ENCODE results near the gene OR8S1.
A peak's percentile ranks its signal among the peaks of the same experiment; 100 is the strongest.
"Not testable (repeated sequence)": the region's sequence is repeated elsewhere in the genome, so short reads cannot be mapped to it uniquely, and the experiment has no call there.

OR8S1 gene

DNA sequence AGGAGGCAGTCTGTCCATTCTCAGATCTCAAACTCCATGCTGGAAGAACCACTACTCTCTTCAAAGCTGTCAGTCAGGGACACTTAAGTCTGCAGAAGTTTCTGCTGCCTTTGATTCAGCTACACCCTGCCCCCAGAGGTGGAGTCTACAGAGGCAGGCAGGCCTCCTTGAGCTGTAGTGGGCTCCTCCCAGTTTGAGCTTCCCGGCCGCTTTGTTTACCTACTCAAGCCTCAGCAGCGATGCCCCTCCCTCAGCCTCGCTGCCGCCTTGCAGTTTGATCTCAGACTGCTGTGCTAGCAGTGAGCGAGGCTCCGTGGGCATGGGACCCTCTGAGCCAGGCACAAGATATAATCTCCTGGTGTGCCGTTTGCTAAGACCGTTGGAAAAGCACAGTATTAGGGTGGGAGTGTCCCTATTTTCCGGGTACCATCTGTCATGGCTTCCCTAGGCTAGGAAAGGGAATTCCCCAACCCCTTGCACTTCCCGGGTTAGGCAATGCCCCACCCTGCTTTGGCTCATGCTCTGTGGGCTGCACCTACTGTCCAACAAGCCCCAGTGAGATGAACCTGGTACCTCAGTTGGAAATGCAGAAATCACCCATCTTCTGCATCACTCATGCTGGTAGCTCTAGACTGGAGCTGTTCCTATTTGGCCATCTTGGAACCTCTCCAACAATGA lies 28.4 kb downstream of the OR8S1 start:
- H3K27me3 ChIP-seq (ENCODE audit: insufficient read depth, low read length, poor library complexity, severe bottlenecking); H3K79me2 ChIP-seq (ENCODE audit: insufficient read depth, low read length); H3K9ac ChIP-seq (ENCODE audit: low read depth, low read length, poor library complexity, severe bottlenecking); H4K20me1 ChIP-seq (ENCODE audit: insufficient read depth, low read length, poor library complexity, severe bottlenecking); H3K9me2 ChIP-seq (replicated peaks; ENCODE audit: low read depth, low read length); H3K4me1 ChIP-seq (ENCODE audit: insufficient read depth, low read length, poor library complexity, severe bottlenecking); H3F3A ChIP-seq (ENCODE audit: low read depth); H3K36me3 ChIP-seq (ENCODE audit: insufficient read depth, low read length); H3K4me3 ChIP-seq (ENCODE audit: low read length, poor library complexity, severe bottlenecking); H3K9me3 ChIP-seq (ENCODE audit: insufficient read depth, low read depth, low read length): not testable (repeated sequence)
- Histone ChIP-seq H2AFZ (ENCODE audit: low read length) (peak overlapping the region; percentile 55; the same call in 1 of the 2 replicates), H3K4me2 (ENCODE audit: low read depth, low read length, poor library complexity, severe bottlenecking) (peak overlapping the region; percentile 44)

DNA sequence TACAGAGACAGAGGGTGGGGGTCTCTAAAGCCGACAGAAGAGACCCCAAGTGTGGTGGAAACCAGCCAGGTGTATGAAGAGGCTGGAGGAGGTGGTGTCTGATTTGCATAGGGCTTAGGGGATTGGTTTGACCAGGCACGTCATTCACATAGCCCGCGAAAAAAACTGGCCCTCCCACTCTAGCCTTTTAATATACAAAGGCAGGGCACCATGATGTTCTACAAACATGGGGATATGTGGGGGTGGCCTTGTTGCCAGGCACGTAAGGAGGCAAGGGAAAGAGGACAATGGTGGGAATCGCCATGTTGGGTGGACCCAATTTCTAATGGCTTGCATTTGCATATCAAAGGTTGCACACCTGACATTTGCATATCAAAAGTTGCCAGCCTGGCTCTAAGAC lies 31.2 kb downstream of the OR8S1 start:
- no peak overlapping the region for H2AFZ ChIP-seq (ENCODE audit: low read length)
- no peaks in the 10 kb centered on the region for H3K9me2 ChIP-seq (replicated peaks; ENCODE audit: low read depth, low read length)
- no peaks in the 10 kb centered on the region for H3K79me2 ChIP-seq (ENCODE audit: insufficient read depth, low read length)
- H3K9me3 ChIP-seq (ENCODE audit: insufficient read depth, low read depth, low read length) = no peaks in the 10 kb centered on the region
- H3F3A ChIP-seq (ENCODE audit: low read depth) = no peaks in the 10 kb centered on the region
- no peaks in the 10 kb centered on the region for H3K36me3 ChIP-seq (ENCODE audit: insufficient read depth, low read length)
- H3K4me3 ChIP-seq (ENCODE audit: low read length, poor library complexity, severe bottlenecking) = no peak overlapping the region
- H3K9ac ChIP-seq (ENCODE audit: low read depth, low read length, poor library complexity, severe bottlenecking) = no peak overlapping the region
- TF ChIP-seq EZH2phosphoT487 (IDR thresholded peaks at IDR 0.05; ENCODE audit: borderline replicate concordance) = no peak
- TF ChIP-seq, protein P1, sequence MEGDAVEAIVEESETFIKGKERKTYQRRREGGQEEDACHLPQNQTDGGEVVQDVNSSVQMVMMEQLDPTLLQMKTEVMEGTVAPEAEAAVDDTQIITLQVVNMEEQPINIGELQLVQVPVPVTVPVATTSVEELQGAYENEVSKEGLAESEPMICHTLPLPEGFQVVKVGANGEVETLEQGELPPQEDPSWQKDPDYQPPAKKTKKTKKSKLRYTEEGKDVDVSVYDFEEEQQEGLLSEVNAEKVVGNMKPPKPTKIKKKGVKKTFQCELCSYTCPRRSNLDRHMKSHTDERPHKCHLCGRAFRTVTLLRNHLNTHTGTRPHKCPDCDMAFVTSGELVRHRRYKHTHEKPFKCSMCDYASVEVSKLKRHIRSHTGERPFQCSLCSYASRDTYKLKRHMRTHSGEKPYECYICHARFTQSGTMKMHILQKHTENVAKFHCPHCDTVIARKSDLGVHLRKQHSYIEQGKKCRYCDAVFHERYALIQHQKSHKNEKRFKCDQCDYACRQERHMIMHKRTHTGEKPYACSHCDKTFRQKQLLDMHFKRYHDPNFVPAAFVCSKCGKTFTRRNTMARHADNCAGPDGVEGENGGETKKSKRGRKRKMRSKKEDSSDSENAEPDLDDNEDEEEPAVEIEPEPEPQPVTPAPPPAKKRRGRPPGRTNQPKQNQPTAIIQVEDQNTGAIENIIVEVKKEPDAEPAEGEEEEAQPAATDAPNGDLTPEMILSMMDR (conservative IDR thresholded peaks at IDR 0.05; ENCODE audit: low read length) = no peak
- H4K20me1 ChIP-seq (ENCODE audit: insufficient read depth, low read length, poor library complexity, severe bottlenecking) = no peaks in the 10 kb centered on the region
- no peak overlapping the region for H3K4me2 ChIP-seq (ENCODE audit: low read depth, low read length, poor library complexity, severe bottlenecking)
- no peaks in the 10 kb centered on the region for H3K4me1 ChIP-seq (ENCODE audit: insufficient read depth, low read length, poor library complexity, severe bottlenecking)
- no peaks in the 10 kb centered on the region for H3K27me3 ChIP-seq (ENCODE audit: insufficient read depth, low read length, poor library complexity, severe bottlenecking)

DNA sequence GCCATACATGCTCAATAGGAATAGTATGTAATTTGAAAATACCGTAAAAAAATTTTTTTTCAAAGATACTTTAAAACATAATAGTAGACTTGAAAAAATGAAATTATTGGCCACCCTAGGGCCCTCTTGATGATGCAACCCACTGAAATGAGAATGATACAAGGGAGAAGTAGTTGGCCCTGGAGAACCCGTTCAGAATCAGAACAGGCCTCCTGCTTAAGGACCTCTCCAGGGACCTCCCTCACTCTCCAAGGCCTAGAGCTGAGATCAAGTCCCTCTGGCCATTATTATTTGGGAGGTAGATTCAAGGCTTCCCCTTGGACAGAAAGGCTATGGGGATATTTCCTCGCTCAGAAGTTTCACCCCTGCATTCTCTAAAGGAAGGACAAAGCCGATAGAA lies 32.5 kb downstream of the OR8S1 start:
- Histone ChIP-seq H4K20me1 (ENCODE audit: insufficient read depth, low read length, poor library complexity, severe bottlenecking) (no peaks in the 10 kb centered on the region), H3K79me2 (ENCODE audit: insufficient read depth, low read length) (no peaks in the 10 kb centered on the region), H3K9ac (ENCODE audit: low read depth, low read length, poor library complexity, severe bottlenecking) (no peak overlapping the region), H3K27me3 (ENCODE audit: insufficient read depth, low read length, poor library complexity, severe bottlenecking) (no peaks in the 10 kb centered on the region), H3F3A (ENCODE audit: low read depth) (no peaks in the 10 kb centered on the region), H3K4me1 (ENCODE audit: insufficient read depth, low read length, poor library complexity, severe bottlenecking) (no peaks in the 10 kb centered on the region), H3K4me3 (ENCODE audit: low read length, poor library complexity, severe bottlenecking) (no peak overlapping the region), H2AFZ (ENCODE audit: low read length) (no peak overlapping the region), H3K4me2 (ENCODE audit: low read depth, low read length, poor library complexity, severe bottlenecking) (no peak overlapping the region), H3K36me3 (ENCODE audit: insufficient read depth, low read length) (no peaks in the 10 kb centered on the region), H3K9me3 (ENCODE audit: insufficient read depth, low read depth, low read length) (no peaks in the 10 kb centered on the region), H3K9me2 (replicated peaks; ENCODE audit: low read depth, low read length) (no peaks in the 10 kb centered on the region)
- TF ChIP-seq EZH2phosphoT487 (IDR thresholded peaks at IDR 0.05; ENCODE audit: borderline replicate concordance) = no peak
- TF ChIP-seq, protein P1 (conservative IDR thresholded peaks at IDR 0.05; ENCODE audit: low read length) = no peak

DNA sequence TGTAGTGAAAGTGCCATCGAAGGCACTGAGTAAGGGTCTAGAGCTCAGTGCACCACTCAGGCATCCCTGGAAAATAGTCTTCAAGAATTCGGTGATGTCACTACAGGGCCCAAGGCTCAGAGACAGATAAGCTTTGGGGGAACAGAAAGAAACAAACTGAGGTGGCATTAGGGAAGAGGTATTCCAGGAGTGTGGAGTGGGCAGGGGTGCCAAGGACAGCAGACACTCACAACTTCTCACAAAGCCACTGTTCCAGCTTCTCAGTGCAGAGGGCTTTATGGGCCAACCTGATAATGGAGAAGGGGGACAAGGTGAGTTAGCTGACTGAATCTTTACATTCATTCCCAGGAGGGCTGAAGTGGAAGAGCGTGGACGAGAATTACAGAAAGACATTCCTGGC lies 42.3 kb downstream of the OR8S1 start:
- no peak overlapping the region for H3K9ac ChIP-seq (ENCODE audit: low read depth, low read length, poor library complexity, severe bottlenecking)
- no peak overlapping the region for H3K4me2 ChIP-seq (ENCODE audit: low read depth, low read length, poor library complexity, severe bottlenecking)
- TF ChIP-seq EZH2phosphoT487 (IDR thresholded peaks at IDR 0.05; ENCODE audit: borderline replicate concordance) = no peak
- TF ChIP-seq, protein P1 (conservative IDR thresholded peaks at IDR 0.05; ENCODE audit: low read length) = no peak
- no peaks in the 10 kb centered on the region for H4K20me1 ChIP-seq (ENCODE audit: insufficient read depth, low read length, poor library complexity, severe bottlenecking)
- no peaks in the 10 kb centered on the region for H3K9me2 ChIP-seq (replicated peaks; ENCODE audit: low read depth, low read length)
- H2AFZ ChIP-seq (ENCODE audit: low read length) = no peak overlapping the region
- no peaks in the 10 kb centered on the region for H3K27me3 ChIP-seq (ENCODE audit: insufficient read depth, low read length, poor library complexity, severe bottlenecking)
- no peaks in the 10 kb centered on the region for H3K4me1 ChIP-seq (ENCODE audit: insufficient read depth, low read length, poor library complexity, severe bottlenecking)
- no peaks in the 10 kb centered on the region for H3K79me2 ChIP-seq (ENCODE audit: insufficient read depth, low read length)
- H3K9me3 ChIP-seq (ENCODE audit: insufficient read depth, low read depth, low read length) = no peaks in the 10 kb centered on the region
- H3F3A ChIP-seq (ENCODE audit: low read depth) = no peaks in the 10 kb centered on the region
- no peak overlapping the region for H3K4me3 ChIP-seq (ENCODE audit: low read length, poor library complexity, severe bottlenecking)
- no peaks in the 10 kb centered on the region for H3K36me3 ChIP-seq (ENCODE audit: insufficient read depth, low read length)
